Chondrocyte (in vitro differentiated cells): ENCODE data around the gene PSMA1. TPM values are rescaled to one million over a fixed set of nuclear protein-coding genes. Genes with fewer than 3 reads are reported as not detected.

ENCODE experiments used
- DNase-seq: peaks from one replicate; pipeline ENCODE4 v3.0.0; 2021; ENCODE audit warnings: mixed read lengths, low spot score
- H3K27ac Mint-ChIP-seq: one replicate; pipeline ENCODE4 v1.8.0; 2021; ENCODE audit warnings: mild to moderate bottlenecking, moderate library complexity, mixed read lengths; ENCODE audit not compliant: unreplicated experiment
- H3K27me3 Mint-ChIP-seq: 2 replicates; pipeline ENCODE4 v1.8.0; 2021; ENCODE audit warnings: low read depth, mixed read lengths
- H3K36me3 Mint-ChIP-seq: 2 replicates; pipeline ENCODE4 v1.8.0; 2021; ENCODE audit warnings: low read depth, mixed read lengths
- H3K4me1 Mint-ChIP-seq: 2 replicates; pipeline ENCODE4 v1.8.0; 2021; ENCODE audit warnings: low read depth, mild to moderate bottlenecking, mixed read lengths
- H3K4me3 Mint-ChIP-seq: one replicate; pipeline ENCODE4 v1.8.0; 2021; ENCODE audit warnings: mild to moderate bottlenecking, moderate library complexity, mixed read lengths; ENCODE audit not compliant: unreplicated experiment
- H3K9me3 Mint-ChIP-seq: 2 replicates; pipeline ENCODE4 v1.8.0; 2021; ENCODE audit warnings: low read depth, mixed read lengths
- CTCF ChIP-seq: fragments of 200-600 bp; sonication (generic); IDR thresholded peaks from 2 replicates; pipeline ENCODE4 v1.5.0; 2021; ENCODE audit warnings: antibody characterized with exemption, mild to moderate bottlenecking, moderate library complexity
- total RNA-seq: library from RNA; stranded (reverse); gene quantifications from 3 replicates; pipeline ENCODE4 v1.2.1, GENCODE V29; 2021

The PSMA1 gene
- total RNA-seq, 1 donor from 2014 or later = 124 TPM

- H3K27me3 Mint-ChIP-seq = no peaks in the 10 kb centered on the region
- H3K27ac Mint-ChIP-seq = peak overlapping the region; percentile 99
- peaks cover 23% of the 10 kb centered on the region for H3K4me1 Mint-ChIP-seq
- no peak for TF ChIP-seq CTCF
- H3K36me3 Mint-ChIP-seq = peaks cover 12% of the 10 kb centered on the region
- H3K9me3 Mint-ChIP-seq = no peaks in the 10 kb centered on the region
- peak overlapping the region; percentile 94 for H3K4me3 Mint-ChIP-seq
- no peak for DNase-seq
These were observed 629 bp downstream of the PSMA1 start for GRCh38 chr11:14519597-14519916.

- DNase-seq = no peak
- no peaks in the 10 kb centered on the region for H3K9me3 Mint-ChIP-seq
- H3K4me1 Mint-ChIP-seq = peaks cover 23% of the 10 kb centered on the region
- TF ChIP-seq CTCF = no peak
- H3K27me3 Mint-ChIP-seq = no peaks in the 10 kb centered on the region
- H3K36me3 Mint-ChIP-seq = peaks cover 14% of the 10 kb centered on the region
- peak overlapping the region; percentile 99 for H3K27ac Mint-ChIP-seq
- H3K4me3 Mint-ChIP-seq = peak overlapping the region; percentile 94
These were observed 1.4 kb downstream of the PSMA1 start for GRCh38 chr11:14518820-14519219.

GRCh38 chr11:14513800-14514199 is 6.4 kb downstream of the PSMA1 start:
- H3K36me3 Mint-ChIP-seq = peaks cover 36% of the 10 kb centered on the region
- peaks cover 8% of the 10 kb centered on the region for H3K4me1 Mint-ChIP-seq
- no peak overlapping the region for H3K27ac Mint-ChIP-seq
- DNase-seq = no peak
- H3K27me3 Mint-ChIP-seq = no peaks in the 10 kb centered on the region
- no peak overlapping the region for H3K4me3 Mint-ChIP-seq
- H3K9me3 Mint-ChIP-seq = no peaks in the 10 kb centered on the region
- no peak for TF ChIP-seq CTCF

DNA sequence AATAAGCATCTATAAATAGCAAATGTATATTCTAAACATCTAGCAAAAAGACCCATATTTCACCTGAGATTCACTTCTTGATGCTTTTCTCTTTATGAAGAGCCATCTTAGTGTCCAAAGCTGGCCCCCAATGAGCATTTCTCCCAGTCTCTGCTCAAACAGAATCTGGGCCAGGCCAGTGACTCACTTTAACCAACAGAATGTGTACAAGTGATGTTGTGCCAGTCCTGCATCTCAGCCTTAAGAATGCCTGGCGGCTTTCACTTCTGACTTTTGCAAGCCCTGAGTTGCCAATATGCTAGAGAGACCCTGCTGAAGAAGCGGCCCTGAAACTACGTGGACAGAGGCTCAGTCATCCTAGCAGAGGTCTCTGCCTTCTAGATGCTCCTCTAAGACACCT is 13.7 kb downstream of the PSMA1 start:
- no peak for DNase-seq
- H3K36me3 Mint-ChIP-seq = peaks cover 46% of the 10 kb centered on the region

DNA sequence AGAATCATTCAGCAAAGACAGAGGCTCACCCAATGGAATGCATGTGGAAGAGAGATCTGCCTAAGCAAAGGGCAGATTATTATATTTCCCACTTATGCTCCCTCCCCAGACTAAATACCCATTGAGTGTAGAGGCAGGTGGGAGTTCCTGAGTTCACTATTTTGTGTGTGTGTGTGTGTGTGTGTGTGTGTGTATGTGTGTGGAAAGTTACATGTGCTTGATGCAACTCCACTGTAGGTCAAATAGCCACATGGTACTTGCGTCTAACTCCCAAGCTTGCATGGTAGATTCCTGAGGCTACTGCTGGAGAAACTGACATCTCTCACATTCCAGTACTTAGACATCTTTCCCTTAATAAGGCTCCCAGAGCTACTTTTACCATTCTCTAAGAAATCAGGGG is 17.2 kb downstream of the PSMA1 start:
- no peaks in the 10 kb centered on the region for H3K27me3 Mint-ChIP-seq
- no peak for DNase-seq
- peaks cover 32% of the 10 kb centered on the region for H3K36me3 Mint-ChIP-seq
- no peak overlapping the region for H3K4me3 Mint-ChIP-seq
- H3K27ac Mint-ChIP-seq = no peak overlapping the region
- peaks cover 26% of the 10 kb centered on the region for H3K4me1 Mint-ChIP-seq
- H3K9me3 Mint-ChIP-seq = no peaks in the 10 kb centered on the region
- no peak for TF ChIP-seq CTCF

More for the DNA sequence above, 13.7 kb downstream of the PSMA1 start:
- TF ChIP-seq CTCF = no peak
- no peaks in the 10 kb centered on the region for H3K27me3 Mint-ChIP-seq
- H3K27ac Mint-ChIP-seq = peak overlapping the region; percentile 33
- H3K4me1 Mint-ChIP-seq = no peaks in the 10 kb centered on the region
- H3K9me3 Mint-ChIP-seq = no peaks in the 10 kb centered on the region
- no peak overlapping the region for H3K4me3 Mint-ChIP-seq
